Measurements from ENCODE around the gene NDUFAF8.
A peak's percentile ranks its signal among the peaks of the same experiment; 100 is the strongest.
"Not testable (repeated sequence)": the region's sequence is repeated elsewhere in the genome, so short reads cannot be mapped to it uniquely, and the experiment has no call there.

Gene NDUFAF8

DNA sequence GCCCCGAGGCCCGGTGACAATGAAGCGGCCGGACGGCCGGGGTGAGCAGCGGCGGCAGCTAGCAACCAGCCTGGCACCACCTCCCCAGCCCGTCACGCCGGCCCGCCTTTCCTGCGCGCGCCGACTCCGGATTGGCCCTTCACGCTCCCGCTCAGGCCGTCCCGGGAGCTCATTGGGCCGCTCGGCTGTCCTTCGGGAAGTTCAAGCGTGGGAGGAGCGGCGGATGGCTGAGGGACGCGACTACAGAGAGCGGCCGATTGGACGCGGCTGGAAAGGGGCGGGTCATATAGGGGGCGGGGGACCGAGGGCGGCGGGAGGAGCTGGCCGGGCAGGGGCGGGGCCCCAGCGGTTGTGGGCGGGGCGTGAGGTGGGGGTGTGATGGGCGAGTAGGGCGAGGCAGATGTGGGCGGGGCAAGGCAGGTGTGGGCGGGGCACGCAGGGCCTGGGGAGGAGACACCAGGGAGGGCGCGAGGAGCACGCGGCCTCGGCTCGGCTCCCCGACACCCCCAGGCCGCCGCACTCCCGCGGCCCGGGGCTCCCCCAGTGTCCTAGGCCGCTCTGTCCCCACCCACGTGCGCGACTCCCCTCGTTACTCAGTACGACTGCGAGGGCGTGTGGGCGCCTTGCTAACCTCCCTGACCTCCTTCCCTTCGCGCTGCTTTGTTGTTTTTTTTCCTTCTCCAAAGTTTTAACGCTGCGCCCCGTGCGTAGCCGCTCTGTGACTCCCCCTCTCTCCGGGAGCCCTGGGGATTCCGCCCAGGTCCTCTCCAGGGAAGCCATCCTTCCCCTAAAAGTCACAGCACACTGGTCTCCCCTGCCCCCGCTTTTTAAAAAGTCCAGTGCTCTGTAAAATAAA, 16.0 kb upstream of the NDUFAF8 start, which contains the start of gene CEP131:
Gene CEP131 (minus strand): TSS at position 60 of the 856 bp plus-strand sequence. CDS start 2,909 bp downstream, outside the sequence.
- peak; percentile 97 to 98 for DNase-seq (ENCODE audit: extremely low read depth in 1 of 2, low read depth in 1 of 2)

DNA sequence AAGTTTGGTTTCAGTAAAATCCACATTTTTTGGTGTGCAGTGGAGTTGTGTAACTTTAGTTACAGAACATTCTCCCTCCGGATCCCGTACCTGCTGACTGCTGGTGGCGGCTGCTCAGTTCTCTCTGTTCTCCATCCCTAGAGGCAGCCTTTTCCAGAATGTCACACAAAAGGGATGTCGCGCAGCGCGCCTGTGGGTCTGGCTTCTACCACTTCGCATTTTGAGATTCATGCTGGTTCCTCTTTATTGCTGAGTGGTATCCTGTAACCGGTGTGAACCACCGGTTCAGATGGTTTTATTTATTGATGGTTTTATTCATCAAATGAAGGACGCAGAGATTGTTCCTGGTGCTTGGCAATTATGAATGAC, 15.4 kb upstream of the NDUFAF8 start:
- DNase-seq (ENCODE audit: extremely low read depth in 1 of 2, low read depth in 1 of 2) = no peak

DNA sequence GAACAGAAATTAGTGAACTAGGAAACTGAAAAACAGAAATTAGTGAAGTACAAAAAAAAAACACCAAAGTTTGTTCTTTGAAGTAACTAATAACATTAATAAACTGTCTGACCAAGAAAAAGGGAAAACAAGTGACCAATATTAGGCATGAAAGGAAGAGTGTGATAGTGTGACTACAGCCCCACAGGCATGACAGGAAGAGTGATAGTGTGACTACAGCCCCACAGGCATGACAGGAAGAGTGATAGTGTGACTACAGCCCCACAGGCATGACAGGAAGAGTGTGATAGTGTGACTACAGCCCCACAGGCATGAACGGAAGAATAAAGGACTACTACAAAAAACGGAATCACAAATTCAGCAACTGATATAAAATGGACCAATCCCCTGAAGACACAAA, 11.5 kb upstream of the NDUFAF8 start:
- not testable (repeated sequence) for DNase-seq (ENCODE audit: extremely low read depth in 1 of 2, low read depth in 1 of 2)

- no peak for DNase-seq (ENCODE audit: extremely low read depth in 1 of 2, low read depth in 1 of 2)
Measured at GRCh38 chr17:81228420-81228819, 10.7 kb upstream of the NDUFAF8 start.

DNA sequence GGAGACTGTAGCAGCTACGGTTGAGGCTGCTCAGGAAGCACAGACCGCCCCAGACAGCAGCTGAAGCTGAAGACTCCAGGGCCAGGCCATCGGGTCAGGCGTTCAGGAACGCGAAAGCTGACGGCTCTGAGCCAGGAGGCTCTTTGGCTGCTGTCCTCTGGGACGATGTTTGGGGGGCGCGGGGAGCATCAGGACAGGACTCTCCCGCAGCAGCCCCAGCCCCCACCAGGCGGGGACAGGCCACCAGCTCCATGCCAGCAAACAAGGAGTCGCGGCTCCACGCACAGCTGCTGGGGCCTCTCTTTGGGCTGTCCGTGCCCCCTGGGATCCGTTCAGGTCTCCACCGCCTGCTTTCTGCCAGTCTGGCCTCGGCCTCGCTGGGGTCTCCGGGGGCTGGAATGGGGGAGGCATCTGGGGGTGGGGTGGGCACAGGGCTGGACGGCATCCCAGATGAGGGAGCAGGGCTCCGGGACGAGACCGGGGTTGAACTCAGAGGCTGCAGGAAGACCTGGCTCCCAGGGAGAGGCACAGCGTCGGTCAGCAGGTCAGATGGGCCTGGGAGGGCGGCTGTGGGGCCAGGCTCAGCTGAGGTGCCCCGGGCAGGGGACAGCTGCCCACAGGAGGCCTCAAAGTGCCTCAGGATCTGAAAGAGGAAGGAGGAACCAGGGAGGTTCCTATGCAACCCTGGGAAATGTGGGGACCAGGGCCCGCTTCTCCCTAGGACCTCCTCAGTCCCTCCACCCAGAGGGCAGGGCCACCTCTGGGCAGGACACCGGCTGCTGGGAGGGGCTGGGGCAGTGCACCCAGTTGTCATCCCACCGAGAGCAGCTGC, 10.1 kb upstream of the NDUFAF8 start:
- no peak for DNase-seq (ENCODE audit: extremely low read depth in 1 of 2, low read depth in 1 of 2)

GRCh38 chr17:81229666-81229920, 9.5 kb upstream of the NDUFAF8 start:
- DNase-seq (ENCODE audit: extremely low read depth in 1 of 2, low read depth in 1 of 2) = no peak

- no peak for DNase-seq (ENCODE audit: extremely low read depth in 1 of 2, low read depth in 1 of 2)
Measured at GRCh38 chr17:81230043-81230820, 8.9 kb upstream of the NDUFAF8 start.

DNA sequence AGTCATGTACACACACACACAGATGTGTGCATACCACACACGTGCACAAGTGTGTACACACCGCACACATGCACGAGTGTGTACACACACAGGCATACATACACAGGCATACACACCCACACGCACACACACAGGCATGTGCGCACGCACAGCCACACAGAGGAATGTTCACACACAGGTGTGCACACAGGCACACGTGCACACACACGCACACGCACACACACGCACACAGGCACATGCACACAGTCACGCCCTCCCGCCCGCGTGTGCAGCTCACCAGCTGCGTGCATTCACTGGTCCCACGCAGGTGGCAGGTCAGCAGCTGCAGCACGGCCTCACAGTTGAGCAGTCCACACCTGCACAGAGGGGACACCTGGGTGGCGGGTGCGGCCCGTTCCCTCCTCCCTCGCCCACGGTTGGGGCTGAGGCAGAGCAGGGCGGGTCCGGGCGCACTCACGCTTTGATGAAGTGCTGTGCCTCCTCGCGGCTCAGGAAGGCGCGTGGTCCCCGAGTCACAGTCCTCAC, 7.9 kb upstream of the NDUFAF8 start:
- no peak for DNase-seq (ENCODE audit: extremely low read depth in 1 of 2, low read depth in 1 of 2)

GRCh38 chr17:81231766-81232581, 7.1 kb upstream of the NDUFAF8 start:
- DNase-seq (ENCODE audit: extremely low read depth in 1 of 2, low read depth in 1 of 2) = no peak

DNA sequence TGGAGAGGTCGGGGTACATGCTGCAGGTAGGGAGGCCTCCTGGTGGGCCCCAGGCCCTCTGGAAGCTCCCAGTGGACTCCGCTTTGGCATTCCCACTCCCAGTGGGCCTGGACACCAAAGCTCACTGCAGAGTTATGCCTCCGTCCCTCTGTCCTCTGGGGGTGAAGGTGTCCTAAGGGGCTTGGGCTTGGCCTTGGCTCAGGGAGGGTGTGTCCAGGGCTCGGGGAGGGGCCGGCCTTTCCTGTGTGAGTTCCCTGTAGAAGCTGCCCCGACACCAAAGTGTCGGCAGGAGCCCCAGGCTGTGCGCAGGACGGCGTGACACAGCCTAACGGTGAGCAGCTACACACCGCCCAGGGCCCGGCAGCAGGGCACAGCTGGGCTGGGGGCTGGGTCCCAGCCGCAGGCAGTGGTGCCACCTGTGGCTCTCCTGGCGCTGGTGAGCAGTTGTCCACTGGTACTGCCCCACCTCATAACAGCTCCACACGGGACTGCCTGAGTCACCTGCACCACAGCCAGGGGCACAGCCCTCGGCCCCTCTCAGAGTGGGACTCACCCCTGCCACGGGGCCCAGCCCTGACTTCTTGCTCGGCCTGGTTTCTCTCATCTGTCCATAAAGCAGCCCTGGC, 6.4 kb upstream of the NDUFAF8 start:
- DNase-seq (ENCODE audit: extremely low read depth in 1 of 2, low read depth in 1 of 2) = no peak

- no peak for DNase-seq (ENCODE audit: extremely low read depth in 1 of 2, low read depth in 1 of 2)
Measured at GRCh38 chr17:81233316-81233715, 5.8 kb upstream of the NDUFAF8 start.

DNA sequence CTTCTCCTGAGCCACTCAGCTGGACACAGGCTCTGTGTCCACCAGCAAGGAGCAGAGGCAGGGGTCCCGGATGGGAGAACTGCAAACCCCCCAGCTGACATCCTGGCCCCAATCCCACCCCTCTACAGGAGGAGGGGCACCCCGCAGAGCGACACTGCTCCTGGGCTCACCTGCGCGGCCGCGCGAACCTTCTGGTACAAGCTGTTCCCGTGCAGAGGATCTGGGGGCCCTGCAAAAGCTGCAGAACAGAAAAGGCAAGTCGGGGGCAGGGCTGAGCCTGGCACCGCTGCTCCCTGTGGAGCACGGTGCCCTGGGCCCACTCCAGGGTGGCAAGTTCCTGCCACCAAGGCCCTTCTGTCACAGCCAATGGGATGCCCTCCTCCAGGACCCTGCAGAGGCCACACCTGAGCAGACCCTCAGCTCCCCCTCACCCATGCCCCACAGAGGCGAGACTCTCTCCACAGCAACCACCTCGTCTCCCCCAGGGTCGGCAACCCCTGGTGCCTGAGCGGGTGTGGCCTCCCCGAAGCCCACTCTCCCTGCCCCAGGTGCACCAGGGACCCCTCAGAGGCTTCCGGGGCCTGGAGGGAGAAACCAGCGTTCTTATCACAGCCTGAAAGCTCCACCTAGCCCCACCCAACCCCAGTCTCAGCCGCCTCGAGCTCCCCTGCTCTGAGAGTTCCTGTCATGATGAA, 5.2 kb upstream of the NDUFAF8 start:
- no peak for DNase-seq (ENCODE audit: extremely low read depth in 1 of 2, low read depth in 1 of 2)

DNA sequence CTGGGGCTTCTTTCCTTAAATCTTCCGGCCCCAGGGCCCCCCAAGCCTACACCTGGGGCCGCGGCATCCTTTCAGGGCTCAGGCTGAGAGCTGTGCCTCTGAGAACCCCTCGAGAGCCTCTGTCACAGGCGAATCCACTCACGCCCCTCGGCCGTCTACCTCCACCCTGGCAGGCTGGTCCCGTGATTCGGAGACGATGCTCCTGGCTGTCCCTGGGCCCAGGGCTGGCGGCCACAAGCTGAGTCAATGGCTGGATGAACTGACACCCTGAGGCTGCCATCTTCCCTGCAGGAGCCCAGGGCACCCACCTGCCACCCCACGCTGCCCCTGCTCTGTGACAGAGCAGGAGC, 4.6 kb upstream of the NDUFAF8 start:
- no peak for DNase-seq (ENCODE audit: extremely low read depth in 1 of 2, low read depth in 1 of 2)

GRCh38 chr17:81234940-81235821, 3.9 kb upstream of the NDUFAF8 start:
- no peak for DNase-seq (ENCODE audit: extremely low read depth in 1 of 2, low read depth in 1 of 2)

GRCh38 chr17:81235822-81236740, 3.0 kb upstream of the NDUFAF8 start:
- DNase-seq (ENCODE audit: extremely low read depth in 1 of 2, low read depth in 1 of 2) = no peak

- DNase-seq (ENCODE audit: extremely low read depth in 1 of 2, low read depth in 1 of 2) = no peak
Measured at GRCh38 chr17:81236784-81237183, 2.3 kb upstream of the NDUFAF8 start.

Measured in stimulated activated CD8-positive, alpha-beta memory T cell treated with anti-CD3 and anti-CD28 coated beads, Interleukin-7, amount 100 ng/mL, for 48 hours (primary cell).